ENCODE measurements around the gene WASF1. TPM values are rescaled to one million over a fixed set of nuclear protein-coding genes. Genes with fewer than 3 reads are reported as not detected.

WASF1 gene
- total RNA-seq, 3 donors from 2014 or later (not counting 1 experiment from before 2014, with no cell fraction given): 0.25 to 0.90 (median 0.45) TPM

DNA sequence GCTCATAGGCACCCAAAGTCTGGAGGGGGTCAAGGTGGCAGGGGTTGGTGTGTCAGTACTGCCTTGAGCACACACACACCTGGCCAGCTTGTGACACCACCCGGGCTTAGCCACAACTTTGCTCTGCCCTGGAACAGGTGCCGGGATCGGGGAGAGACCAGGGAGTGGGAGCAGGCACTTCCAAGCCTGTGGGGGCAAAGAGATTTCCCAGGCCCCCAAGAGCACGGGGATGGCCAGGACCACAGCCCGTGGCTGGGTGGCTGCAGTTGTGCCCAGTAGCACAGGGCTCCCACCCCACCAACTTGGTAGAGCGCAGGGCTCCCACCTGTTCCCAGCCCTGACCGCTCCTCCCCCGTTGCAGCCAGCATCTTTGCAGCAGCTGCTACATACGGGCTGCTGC, 40.4 kb downstream of the WASF1 start:
- H3K27ac ChIP-seq (ENCODE audit: low read length): no peak overlapping the region
- Mint-ChIP-seq H3K4me1 (no peaks in the 10 kb centered on the region), H3K4me3 (no peak overlapping the region), H3K27me3 (ENCODE audit: low read depth in 2 of 2) (peaks cover 17 to 29% of the 10 kb centered on the region in 2 donors), H3K36me3 (no peaks in the 10 kb centered on the region), H3K27ac (no peak overlapping the region), H3K9me3 (no peaks in the 10 kb centered on the region)
- no peaks in the 10 kb centered on the region for H3K4me1 ChIP-seq (ENCODE audit: control insufficient read depth, insufficient read depth, low read length)
- TF ChIP-seq, protein P1, sequence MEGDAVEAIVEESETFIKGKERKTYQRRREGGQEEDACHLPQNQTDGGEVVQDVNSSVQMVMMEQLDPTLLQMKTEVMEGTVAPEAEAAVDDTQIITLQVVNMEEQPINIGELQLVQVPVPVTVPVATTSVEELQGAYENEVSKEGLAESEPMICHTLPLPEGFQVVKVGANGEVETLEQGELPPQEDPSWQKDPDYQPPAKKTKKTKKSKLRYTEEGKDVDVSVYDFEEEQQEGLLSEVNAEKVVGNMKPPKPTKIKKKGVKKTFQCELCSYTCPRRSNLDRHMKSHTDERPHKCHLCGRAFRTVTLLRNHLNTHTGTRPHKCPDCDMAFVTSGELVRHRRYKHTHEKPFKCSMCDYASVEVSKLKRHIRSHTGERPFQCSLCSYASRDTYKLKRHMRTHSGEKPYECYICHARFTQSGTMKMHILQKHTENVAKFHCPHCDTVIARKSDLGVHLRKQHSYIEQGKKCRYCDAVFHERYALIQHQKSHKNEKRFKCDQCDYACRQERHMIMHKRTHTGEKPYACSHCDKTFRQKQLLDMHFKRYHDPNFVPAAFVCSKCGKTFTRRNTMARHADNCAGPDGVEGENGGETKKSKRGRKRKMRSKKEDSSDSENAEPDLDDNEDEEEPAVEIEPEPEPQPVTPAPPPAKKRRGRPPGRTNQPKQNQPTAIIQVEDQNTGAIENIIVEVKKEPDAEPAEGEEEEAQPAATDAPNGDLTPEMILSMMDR (IDR thresholded peaks at IDR 0.05): no peak
- WGBS (ENCODE audit: insufficient coverage): 94% methylated on average over 9 of the region's 9 CpGs
- H3K36me3 ChIP-seq (ENCODE audit: control insufficient read depth, insufficient read depth, low read length): no peaks in the 10 kb centered on the region
- no peak overlapping the region for H3K4me3 ChIP-seq (ENCODE audit: low read length)
- intact Hi-C loops (cut with micrococcal nuclease): no loop called here
- no peak for DNase-seq
- H3K27me3 ChIP-seq (ENCODE audit: control insufficient read depth, insufficient read depth, low read length): no peaks in the 10 kb centered on the region
- no peaks in the 10 kb centered on the region for H3K9me3 ChIP-seq (ENCODE audit: control insufficient read depth, insufficient read depth, low read length)
- ATAC-seq: no peak

- Mint-ChIP-seq H3K27me3 (ENCODE audit: low read depth in 2 of 2) (peaks cover 17 to 29% of the 10 kb centered on the region in 2 donors), H3K4me1 (no peaks in the 10 kb centered on the region), H3K9me3 (no peaks in the 10 kb centered on the region), H3K4me3 (no peak overlapping the region), H3K36me3 (no peaks in the 10 kb centered on the region), H3K27ac (no peak overlapping the region)
- intact Hi-C loops (cut with micrococcal nuclease): no loop called here
- DNase-seq: no peak
- no peak for ATAC-seq
- H3K36me3 ChIP-seq (ENCODE audit: control insufficient read depth, insufficient read depth, low read length): no peaks in the 10 kb centered on the region
- H3K4me1 ChIP-seq (ENCODE audit: control insufficient read depth, insufficient read depth, low read length): no peaks in the 10 kb centered on the region
- TF ChIP-seq, protein P1 (IDR thresholded peaks at IDR 0.05): no peak
- WGBS (ENCODE audit: insufficient coverage): 95% methylated on average over 10 of the region's 10 CpGs
- no peaks in the 10 kb centered on the region for H3K9me3 ChIP-seq (ENCODE audit: control insufficient read depth, insufficient read depth, low read length)
- no peak overlapping the region for H3K27ac ChIP-seq (ENCODE audit: low read length)
- H3K27me3 ChIP-seq (ENCODE audit: control insufficient read depth, insufficient read depth, low read length): no peaks in the 10 kb centered on the region
- no peak overlapping the region for H3K4me3 ChIP-seq (ENCODE audit: low read length)
Observed at GRCh38 chr6:110137924-110138887, 41.3 kb downstream of the WASF1 start.

- no peak for DNase-seq
- Histone ChIP-seq H3K36me3 (ENCODE audit: control insufficient read depth, insufficient read depth, low read length) (no peaks in the 10 kb centered on the region), H3K27me3 (ENCODE audit: control insufficient read depth, insufficient read depth, low read length) (no peaks in the 10 kb centered on the region), H3K4me1 (ENCODE audit: control insufficient read depth, insufficient read depth, low read length) (no peaks in the 10 kb centered on the region), H3K9me3 (ENCODE audit: control insufficient read depth, insufficient read depth, low read length) (no peaks in the 10 kb centered on the region), H3K27ac (ENCODE audit: low read length) (no peak overlapping the region), H3K4me3 (ENCODE audit: low read length) (no peak overlapping the region)
- TF ChIP-seq, protein P1 (IDR thresholded peaks at IDR 0.05): no peak
- Mint-ChIP-seq H3K9me3 (no peaks in the 10 kb centered on the region), H3K27ac (no peak overlapping the region), H3K4me3 (no peak overlapping the region), H3K27me3 (ENCODE audit: low read depth in 2 of 2) (peaks cover 2 to 8% of the 10 kb centered on the region in 2 donors), H3K36me3 (no peaks in the 10 kb centered on the region), H3K4me1 (no peaks in the 10 kb centered on the region)
- intact Hi-C loops (cut with micrococcal nuclease): no loop called here
- no peak for ATAC-seq
Observed at GRCh38 chr6:110130362-110130761, 49.1 kb downstream of the WASF1 start.
